OCI-LY7 (cell line): ENCODE results near the gene RAB27B. TPM values are rescaled to one million over a fixed set of nuclear protein-coding genes. Genes with fewer than 3 reads are reported as not detected.

Experiments
- BruUV-seq: library from RNA; stranded (reverse); fragments of 400-500 nt; replicated peaks from 2 replicates; lab custom pipeline; 2021; lab: Mats Ljungman, UMichigan
- CTCF ChIA-PET: fragments of 300-600 bp; sonication (Branson Sonifier 250); formaldehyde crosslinking; loops from one replicate; lab custom pipeline; 2022; ENCODE audit warnings: antibody characterized with exemption; ENCODE audit not compliant: unreplicated experiment; lab: Charles Lee
- POLR2A ChIA-PET: fragments of 300-600 bp; sonication (Branson Sonifier 250); formaldehyde crosslinking; loops from one replicate; lab custom pipeline; 2022; ENCODE audit warnings: antibody characterized with exemption; lab: Charles Lee
- DNase-seq: peaks from one replicate; pipeline ENCODE4 v3.0.0-alpha.2; 2015; ENCODE audit warnings: low spot score
- H2AFZ ChIP-seq: fragments of 200-600 bp; sonication (generic), shearing (Covaris generic); 2 replicates; pipeline ENCODE4 v1.6.1; 2014; ENCODE audit warnings: mild to moderate bottlenecking, antibody characterized with exemption, low read length, moderate library complexity
- H3K27ac ChIP-seq: fragments of 200-600 bp; sonication (generic); 2 replicates; pipeline ENCODE4 v1.5.1; 2014; ENCODE audit warnings: mixed run types, low read depth, mild to moderate bottlenecking, moderate library complexity, low read length, inconsistent platforms; ENCODE audit not compliant: poor library complexity, severe bottlenecking
- H3K36me3 ChIP-seq: fragments of 200-600 bp; sonication (generic); 2 replicates; pipeline ENCODE4 v1.6.1; 2014; ENCODE audit warnings: mild to moderate bottlenecking, antibody characterized with exemption, low read length, moderate library complexity, mixed read lengths; ENCODE audit not compliant: insufficient read depth
- H3K4me1 ChIP-seq: fragments of 200-600 bp; sonication (generic); 2 replicates; pipeline ENCODE4 v1.5.1; 2014; ENCODE audit warnings: mild to moderate bottlenecking, low read length; ENCODE audit not compliant: insufficient read depth, poor library complexity, severe bottlenecking
- H3K4me2 ChIP-seq: fragments of 200-600 bp; sonication (generic); 2 replicates; pipeline ENCODE4 v1.6.1; 2014; ENCODE audit warnings: mild to moderate bottlenecking, low read length
- H3K4me3 ChIP-seq: fragments of 200-600 bp; sonication (generic); 2 replicates; pipeline ENCODE4 v1.5.1; 2014; ENCODE audit warnings: mild to moderate bottlenecking, low read depth, low read length; ENCODE audit not compliant: poor library complexity, severe bottlenecking
- H3K79me2 ChIP-seq: fragments of 200-600 bp; sonication (generic); 2 replicates; pipeline ENCODE4 v1.6.1; 2016; ENCODE audit warnings: low read depth, mild to moderate bottlenecking, low read length, moderate library complexity, mixed read lengths; ENCODE audit not compliant: insufficient read depth
- H3K9me2 ChIP-seq: fragments of 200-600 bp; sonication (generic); 2 replicates; pipeline ENCODE4 v1.6.1; 2016; ENCODE audit warnings: mild to moderate bottlenecking, low read length, mixed read lengths; ENCODE audit not compliant: insufficient read depth
- H3K9me3 ChIP-seq: fragments of 200-600 bp; sonication (generic); 2 replicates; pipeline ENCODE4 v1.6.1; 2014; ENCODE audit warnings: mild to moderate bottlenecking, mixed run types, low read length, mixed read lengths
- H4K20me1 ChIP-seq: fragments of 200-600 bp; sonication (generic); 2 replicates; pipeline ENCODE4 v1.6.1; 2014; ENCODE audit warnings: mild to moderate bottlenecking, antibody characterized with exemption, low read length, moderate library complexity, mixed read lengths; ENCODE audit not compliant: insufficient read depth
- CTCF ChIP-seq: fragments of 200-600 bp; sonication (generic); conservative IDR thresholded peaks from 2 replicates; pipeline ENCODE4 v1.5.1; 2014; ENCODE audit warnings: mild to moderate bottlenecking, antibody characterized with exemption, low read length, moderate library complexity, mixed read lengths
- EZH2phosphoT487 ChIP-seq: fragments of 200-600 bp; sonication (generic); IDR thresholded peaks from 2 replicates; pipeline ENCODE4 v1.6.1; 2018; ENCODE audit warnings: low read depth, borderline replicate concordance, mild to moderate bottlenecking, mixed run types, antibody characterized with exemption, low read length, moderate library complexity, mixed read lengths
- intact Hi-C: fragments of 100-400 bp; cut with micrococcal nuclease; formaldehyde crosslinking; loops from one replicate; pipeline ENCODE4 v1.10.0; 2022; ENCODE audit not compliant: unreplicated experiment
- total RNA-seq, 2 experiments: library from RNA; depleted of rRNA in 1 of 2; stranded (reverse); fragments of >200 nt in 1 of 2; shearing (Covaris generic) in 1 of 2; gene quantifications; 2 replicates each; pipeline ENCODE4 v1.2.3, GENCODE V29; 2014 to 2022

RAB27B gene
- total RNA-seq, 2 experiments from 2014 or later: not detected

- H3K36me3 ChIP-seq: no peaks in the 10 kb centered on the region
- H2AFZ ChIP-seq: no peak overlapping the region
- H4K20me1 ChIP-seq: no peaks in the 10 kb centered on the region
- H3K79me2 ChIP-seq: no peaks in the 10 kb centered on the region
- no peak overlapping the region for H3K27ac ChIP-seq
- TF ChIP-seq EZH2phosphoT487: no peak
- TF ChIP-seq CTCF: no peak
- no peak overlapping the region for H3K4me2 ChIP-seq
- ChIA-PET POLR2A (no interaction called here), CTCF (no interaction called here)
- no peaks in the 10 kb centered on the region for H3K9me3 ChIP-seq
- no peaks in the 10 kb centered on the region for H3K4me1 ChIP-seq
- intact Hi-C loops: no loop called here
- no peak overlapping the region for H3K4me3 ChIP-seq
- no peaks in the 10 kb centered on the region for H3K9me2 ChIP-seq
- DNase-seq: no peak
- BruUV-seq: no TSS peak
Measured at GRCh38 chr18:54812885-54813284, 15.4 kb upstream of the RAB27B start.

- Histone ChIP-seq H4K20me1 (no peaks in the 10 kb centered on the region), H3K4me3 (no peak overlapping the region), H3K9me3 (no peaks in the 10 kb centered on the region), H3K27ac (no peak overlapping the region), H3K79me2 (no peaks in the 10 kb centered on the region), H3K4me1 (no peaks in the 10 kb centered on the region), H3K36me3 (no peaks in the 10 kb centered on the region), H2AFZ (no peak overlapping the region), H3K9me2 (no peaks in the 10 kb centered on the region), H3K4me2 (no peak overlapping the region)
- no peak for TF ChIP-seq EZH2phosphoT487
- TF ChIP-seq CTCF: no peak
- CTCF ChIA-PET: no interaction called here
- intact Hi-C loops: no loop called here
- no peak for DNase-seq
- POLR2A ChIA-PET: no interaction called here
- no TSS peak for BruUV-seq
Measured at GRCh38 chr18:54813305-54813704, 15.0 kb upstream of the RAB27B start.

- CTCF ChIA-PET: no interaction called here
- no peaks in the 10 kb centered on the region for H3K4me1 ChIP-seq
- no peaks in the 10 kb centered on the region for H3K9me2 ChIP-seq
- H3K79me2 ChIP-seq: no peaks in the 10 kb centered on the region
- POLR2A ChIA-PET: no interaction called here
- no peaks in the 10 kb centered on the region for H3K36me3 ChIP-seq
- H3K27ac ChIP-seq: no peak overlapping the region
- H3K9me3 ChIP-seq: no peaks in the 10 kb centered on the region
- H3K4me3 ChIP-seq: no peak overlapping the region
- no peaks in the 10 kb centered on the region for H4K20me1 ChIP-seq
- DNase-seq: no peak
- intact Hi-C loops: no loop called here
- TF ChIP-seq EZH2phosphoT487 (no peak), CTCF (no peak)
- BruUV-seq: no TSS peak
- H3K4me2 ChIP-seq: no peak overlapping the region
- H2AFZ ChIP-seq: no peak overlapping the region
Measured at GRCh38 chr18:54813977-54814565, 14.2 kb upstream of the RAB27B start.
